Vagina (tissue), 2 donors: Measurements from ENCODE around the gene ABCG8.

ENCODE experiments used
- POLR2A ChIP-seq, 2 donors: fragments of 450-650 bp; IDR thresholded peaks; one replicate each; pipeline ENCODE4 v1.6.1; 2017; ENCODE audit warnings: antibody characterized with exemption in 2 of 2, mild to moderate bottlenecking in 2 of 2, moderate library complexity in 2 of 2
- POLR2AphosphoS5 ChIP-seq, 2 donors: sonication (generic); formaldehyde crosslinking; IDR thresholded peaks; one replicate each; pipeline ENCODE4 v1.9.0; 2017; ENCODE audit warnings: antibody characterized with exemption in 2 of 2, mild to moderate bottlenecking in 2 of 2, low read depth in 1 of 2; ENCODE audit not compliant: insufficient read depth in 1 of 2
- TF ChIP-seq, protein P1 (sequence below), 3 experiments: fragments of 450-650 bp in 2 of 3; fragments of 200-600 bp in 1 of 3; sonication (generic) in 1 of 3; IDR thresholded peaks; one replicate each; pipeline ENCODE4 v1.5.1; 2017 to 2019; ENCODE audit warnings: antibody characterized with exemption in 3 of 3, mild to moderate bottlenecking in 2 of 3, moderate library complexity in 2 of 3

DNA sequence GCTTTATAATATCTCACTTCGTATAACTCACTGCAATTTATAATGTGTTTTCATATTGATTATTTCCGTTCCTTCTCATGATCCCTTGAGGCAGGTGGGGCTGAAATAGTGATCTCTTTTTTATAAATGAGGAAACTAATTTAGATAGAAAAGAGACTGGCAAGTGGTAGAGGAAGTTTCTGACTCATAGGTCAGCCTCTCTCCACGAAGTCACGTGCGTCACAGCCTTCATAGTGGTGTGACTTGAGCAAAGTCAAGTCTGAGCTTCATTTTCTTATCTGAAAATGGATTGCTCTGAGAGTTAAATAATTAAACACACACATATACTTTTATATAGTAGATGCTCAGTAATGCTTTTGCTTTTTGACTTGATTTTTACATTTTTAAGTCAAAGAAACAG, 20.0 kb upstream of the ABCG8 start:
- TF ChIP-seq POLR2A (IDR thresholded peaks at IDR 0.05) (no peak), POLR2AphosphoS5 (IDR thresholded peaks at IDR 0.05; ENCODE audit: insufficient read depth in 1 of 2, low read depth in 1 of 2) (no peak)
- TF ChIP-seq, protein P1, sequence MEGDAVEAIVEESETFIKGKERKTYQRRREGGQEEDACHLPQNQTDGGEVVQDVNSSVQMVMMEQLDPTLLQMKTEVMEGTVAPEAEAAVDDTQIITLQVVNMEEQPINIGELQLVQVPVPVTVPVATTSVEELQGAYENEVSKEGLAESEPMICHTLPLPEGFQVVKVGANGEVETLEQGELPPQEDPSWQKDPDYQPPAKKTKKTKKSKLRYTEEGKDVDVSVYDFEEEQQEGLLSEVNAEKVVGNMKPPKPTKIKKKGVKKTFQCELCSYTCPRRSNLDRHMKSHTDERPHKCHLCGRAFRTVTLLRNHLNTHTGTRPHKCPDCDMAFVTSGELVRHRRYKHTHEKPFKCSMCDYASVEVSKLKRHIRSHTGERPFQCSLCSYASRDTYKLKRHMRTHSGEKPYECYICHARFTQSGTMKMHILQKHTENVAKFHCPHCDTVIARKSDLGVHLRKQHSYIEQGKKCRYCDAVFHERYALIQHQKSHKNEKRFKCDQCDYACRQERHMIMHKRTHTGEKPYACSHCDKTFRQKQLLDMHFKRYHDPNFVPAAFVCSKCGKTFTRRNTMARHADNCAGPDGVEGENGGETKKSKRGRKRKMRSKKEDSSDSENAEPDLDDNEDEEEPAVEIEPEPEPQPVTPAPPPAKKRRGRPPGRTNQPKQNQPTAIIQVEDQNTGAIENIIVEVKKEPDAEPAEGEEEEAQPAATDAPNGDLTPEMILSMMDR (IDR thresholded peaks at IDR 0.05) = no peak
